Right lobe of liver (tissue), 6 donors: ENCODE data around the gene ELMO1. TPM values are rescaled to one million over a fixed set of nuclear protein-coding genes. Genes with fewer than 3 reads are reported as not detected.
A peak's percentile ranks its signal among the peaks of the same experiment; 100 is the strongest.

Experiments
- ATAC-seq, 4 donors: fragments of 200-7000 bp; cut with Tn5 transposase; one replicate each; pipeline ENCODE4 v1.9.1; 2020; ENCODE audit warnings: mild to moderate bottlenecking in 4 of 4, moderate library complexity in 4 of 4
- DNase-seq, 3 donors: peaks; one replicate each; pipeline ENCODE4 v3.0.0-alpha.2; 2020
- H3K27ac ChIP-seq, 3 donors: fragments of 200-600 bp; one replicate each; pipeline ENCODE4 v1.8.0; 2022
- H3K27me3 ChIP-seq, 2 donors: fragments of 200-600 bp; one replicate each; pipeline ENCODE4 v1.8.0; 2022
- H3K36me3 ChIP-seq, 4 donors: fragments of 200-600 bp; sonication (generic) in 1 of 4; one replicate each; pipeline versions ENCODE4 v1.5.1 to v1.8.0; 2017 to 2022; ENCODE audit warnings: control low read depth in 1 of 4
- H3K4me1 ChIP-seq, 4 donors: fragments of 200-600 bp; sonication (generic) in 1 of 4; one replicate each; pipeline versions ENCODE4 v1.5.1 to v1.8.0; 2017 to 2022; ENCODE audit warnings: control low read depth in 1 of 4
- H3K4me3 ChIP-seq, 3 donors: fragments of 200-600 bp; one replicate each; pipeline ENCODE4 v1.8.0; 2022
- H3K9me3 ChIP-seq, 4 donors: fragments of 200-600 bp; sonication (generic) in 1 of 4; one replicate each; pipeline versions ENCODE4 v1.5.1 to v1.8.0; 2017 to 2022; ENCODE audit warnings: control low read depth in 1 of 4
- POLR2A ChIP-seq: fragments of 450-650 bp; IDR thresholded peaks from one replicate; pipeline ENCODE4 v1.6.1; 2017; ENCODE audit warnings: antibody characterized with exemption, mild to moderate bottlenecking
- WGBS: methylation state at CpG from one replicate; pipeline ENCODE4 v1.1.6; 2018; ENCODE audit warnings: low coverage, low lambda C conversion rate; ENCODE audit not compliant: insufficient coverage; ENCODE audit errors: missing lambda C conversion rate; 5-methylcytosine and 5-hydroxymethylcytosine counted together
- intact Hi-C, 2 donors: fragments of 100-400 bp; cut with DNase I; formaldehyde crosslinking; loops; one replicate each; pipeline versions ENCODE4 v1.11.2 to v1.14.1; 2022
- total RNA-seq, 6 experiments: library from RNA; depleted of rRNA in 2 of 6; stranded (reverse); fragments of >200 nt in 2 of 6; fragmentation: NEBNext Ultra II Directional in 3 of 6; extraction: Animal tissue kit (Norgen Biotek cat#: 25700) in 3 of 6; gene quantifications; one replicate each; pipeline versions ENCODE4 v1.1.0 to v1.2.4, GENCODE V29; 2016 to 2023
- TF ChIP-seq, protein P1 (sequence below), 4 donors: fragments of 200-600 bp in 3 of 4; fragments of 450-650 bp in 1 of 4; IDR thresholded peaks; one replicate each; pipeline versions ENCODE4 v1.5.1 to v1.8.0; 2016 to 2022; ENCODE audit warnings: antibody characterized with exemption in 4 of 4, mild to moderate bottlenecking in 2 of 4
- donor health status: DM: no; HTN: yes; CAD: no.
- donor health status: DM: no; HTN: no; CAD: no.
- donor health status: DM: no; HTN: no; CAD: no.
- donor health status: DM: no; HTN: yes; CAD: no.
- donor health status: DM: no; HTN: yes; CAD: no.

Gene ELMO1
- total RNA-seq, 6 experiments from 2014 or later: 18.4 to 55.4 (median 25.1) TPM

DNA sequence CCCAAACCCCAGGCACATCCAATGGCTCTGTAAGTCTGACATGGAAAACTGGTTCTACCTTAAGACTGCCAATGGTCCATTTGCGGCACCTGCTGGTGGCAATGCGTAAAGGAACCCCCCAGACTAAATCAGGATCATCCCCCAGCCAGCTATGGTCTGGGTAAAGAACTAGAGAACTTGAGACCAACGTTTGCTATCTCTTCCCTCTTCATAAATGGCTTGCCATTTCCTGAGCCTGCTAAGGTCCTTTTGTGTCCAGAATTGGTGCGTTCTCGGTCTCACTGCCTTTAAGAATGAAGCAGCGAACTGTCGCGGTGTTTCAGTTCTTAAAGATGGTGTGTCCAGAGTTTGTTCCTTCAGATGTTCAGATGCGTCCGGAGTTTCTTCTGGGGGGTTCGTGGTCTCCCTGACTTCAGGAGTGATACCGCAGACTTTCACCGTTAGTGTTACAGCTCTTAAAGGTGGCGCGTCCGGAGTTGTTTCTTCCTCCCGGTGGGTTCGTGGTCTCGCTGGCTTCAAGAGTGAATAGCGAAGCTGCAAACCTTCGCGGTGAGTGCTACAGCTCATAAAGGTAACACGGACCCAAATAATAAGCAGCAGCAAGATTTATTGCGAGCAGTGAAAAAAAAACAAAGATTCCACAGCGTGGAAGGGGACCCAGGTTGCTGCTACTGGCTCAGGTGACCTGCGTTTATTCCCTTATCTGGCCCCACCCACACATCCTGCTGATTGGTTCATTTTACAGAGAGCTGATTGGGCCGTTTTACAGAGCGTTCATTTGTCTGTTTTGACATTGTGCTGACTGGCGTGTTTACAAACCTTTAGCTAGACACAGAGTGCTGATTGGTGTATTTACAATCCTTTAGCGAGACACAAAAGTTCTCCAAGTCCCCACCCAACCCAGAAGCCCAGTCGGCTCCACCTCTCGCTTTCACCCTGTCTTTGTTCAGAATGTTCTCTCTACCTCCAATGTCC is 95.4 kb downstream of the ELMO1 start:
- Histone ChIP-seq H3K36me3 (no peaks in the 10 kb centered on the region), H3K27ac (peak overlapping the region in 2 of 3 donors; percentile 38 to 56), H3K27me3 (no peaks in the 10 kb centered on the region), H3K4me1 (peaks cover 0 to 20% (median 7%) of the 10 kb centered on the region in 4 donors), H3K4me3 (no peak overlapping the region), H3K9me3 (no peaks in the 10 kb centered on the region)
- TF ChIP-seq, protein P1, sequence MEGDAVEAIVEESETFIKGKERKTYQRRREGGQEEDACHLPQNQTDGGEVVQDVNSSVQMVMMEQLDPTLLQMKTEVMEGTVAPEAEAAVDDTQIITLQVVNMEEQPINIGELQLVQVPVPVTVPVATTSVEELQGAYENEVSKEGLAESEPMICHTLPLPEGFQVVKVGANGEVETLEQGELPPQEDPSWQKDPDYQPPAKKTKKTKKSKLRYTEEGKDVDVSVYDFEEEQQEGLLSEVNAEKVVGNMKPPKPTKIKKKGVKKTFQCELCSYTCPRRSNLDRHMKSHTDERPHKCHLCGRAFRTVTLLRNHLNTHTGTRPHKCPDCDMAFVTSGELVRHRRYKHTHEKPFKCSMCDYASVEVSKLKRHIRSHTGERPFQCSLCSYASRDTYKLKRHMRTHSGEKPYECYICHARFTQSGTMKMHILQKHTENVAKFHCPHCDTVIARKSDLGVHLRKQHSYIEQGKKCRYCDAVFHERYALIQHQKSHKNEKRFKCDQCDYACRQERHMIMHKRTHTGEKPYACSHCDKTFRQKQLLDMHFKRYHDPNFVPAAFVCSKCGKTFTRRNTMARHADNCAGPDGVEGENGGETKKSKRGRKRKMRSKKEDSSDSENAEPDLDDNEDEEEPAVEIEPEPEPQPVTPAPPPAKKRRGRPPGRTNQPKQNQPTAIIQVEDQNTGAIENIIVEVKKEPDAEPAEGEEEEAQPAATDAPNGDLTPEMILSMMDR (IDR thresholded peaks at IDR 0.05): peak in 3 of 4 donors; percentile 11 to 22 (median 17)
- no peak for TF ChIP-seq POLR2A
- DNase-seq (no peak), ATAC-seq (no peak)
- 60% methylated on average over 29 of the region's 32 CpGs for WGBS
- intact Hi-C loops: no loop called here

DNA sequence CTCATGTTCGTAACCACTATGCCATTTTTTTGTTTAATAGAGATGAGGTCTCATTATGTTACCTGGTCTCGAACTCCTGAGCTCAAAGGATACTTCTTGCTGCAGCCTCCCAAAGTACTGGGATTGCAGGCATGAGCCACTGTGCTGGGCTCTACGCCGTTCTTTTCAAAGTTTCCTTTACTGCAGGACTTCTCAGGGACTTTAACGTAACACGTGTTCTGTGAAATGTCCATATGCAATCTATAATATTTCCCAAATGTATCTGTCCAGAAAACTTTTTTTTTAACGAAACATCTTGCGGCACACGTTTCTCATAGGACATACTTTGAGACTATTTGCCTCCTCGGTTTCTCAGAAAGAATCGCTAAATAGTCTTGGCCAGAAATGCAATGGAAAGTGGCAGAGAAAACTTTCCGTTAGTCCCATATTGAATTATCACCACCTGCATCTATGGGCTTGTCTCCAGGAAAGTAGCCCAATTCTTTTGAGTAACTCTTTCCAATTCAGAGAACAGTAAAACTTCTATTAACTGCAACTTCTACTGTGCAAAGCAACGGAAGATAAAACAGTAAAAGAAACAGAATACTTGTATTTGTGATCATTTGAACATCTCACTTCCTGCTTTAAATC is 96.3 kb downstream of the ELMO1 start:
- peaks cover 0 to 20% (median 7%) of the 10 kb centered on the region in 4 donors for H3K4me1 ChIP-seq
- no peaks in the 10 kb centered on the region for H3K9me3 ChIP-seq
- no peaks in the 10 kb centered on the region for H3K27me3 ChIP-seq
- no peak for DNase-seq
- TF ChIP-seq, protein P1 (IDR thresholded peaks at IDR 0.05): no peak
- no peak for TF ChIP-seq POLR2A
- ATAC-seq: no peak
- intact Hi-C loops: no loop called here
- no peaks in the 10 kb centered on the region for H3K36me3 ChIP-seq
- WGBS: 63% methylated on average over 13 of the region's 13 CpGs
- no peak overlapping the region for H3K27ac ChIP-seq
- H3K4me3 ChIP-seq: no peak overlapping the region

DNA sequence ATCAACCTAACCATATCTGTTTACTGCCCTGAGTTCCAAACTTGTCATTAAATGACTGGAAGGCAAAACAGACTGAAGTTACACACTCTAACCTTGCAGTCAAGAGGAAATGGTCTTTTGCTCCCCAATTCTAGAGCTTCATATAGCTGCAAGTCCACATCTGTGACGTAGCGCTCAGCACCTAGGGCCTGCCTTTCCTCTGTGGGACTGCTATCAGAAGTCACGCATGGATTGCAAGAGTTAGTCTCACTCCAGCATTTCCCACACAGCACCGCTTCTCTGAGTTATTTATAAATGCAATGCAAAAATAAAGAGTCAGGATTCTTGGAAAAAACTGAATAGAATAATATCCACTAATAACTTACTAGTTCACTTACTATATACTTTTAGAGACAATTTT is 96.9 kb downstream of the ELMO1 start:
- intact Hi-C loops: no loop called here
- H3K27ac ChIP-seq: no peak overlapping the region
- no peaks in the 10 kb centered on the region for H3K27me3 ChIP-seq
- H3K4me3 ChIP-seq: no peak overlapping the region
- H3K4me1 ChIP-seq: peaks cover 0 to 20% (median 7%) of the 10 kb centered on the region in 4 donors
- TF ChIP-seq POLR2A: no peak
- TF ChIP-seq, protein P1 (IDR thresholded peaks at IDR 0.05): no peak
- no peaks in the 10 kb centered on the region for H3K9me3 ChIP-seq
- DNase-seq (no peak), ATAC-seq (no peak)
- 95% methylated on average over 4 of the region's 4 CpGs for WGBS
- H3K36me3 ChIP-seq: no peaks in the 10 kb centered on the region

DNA sequence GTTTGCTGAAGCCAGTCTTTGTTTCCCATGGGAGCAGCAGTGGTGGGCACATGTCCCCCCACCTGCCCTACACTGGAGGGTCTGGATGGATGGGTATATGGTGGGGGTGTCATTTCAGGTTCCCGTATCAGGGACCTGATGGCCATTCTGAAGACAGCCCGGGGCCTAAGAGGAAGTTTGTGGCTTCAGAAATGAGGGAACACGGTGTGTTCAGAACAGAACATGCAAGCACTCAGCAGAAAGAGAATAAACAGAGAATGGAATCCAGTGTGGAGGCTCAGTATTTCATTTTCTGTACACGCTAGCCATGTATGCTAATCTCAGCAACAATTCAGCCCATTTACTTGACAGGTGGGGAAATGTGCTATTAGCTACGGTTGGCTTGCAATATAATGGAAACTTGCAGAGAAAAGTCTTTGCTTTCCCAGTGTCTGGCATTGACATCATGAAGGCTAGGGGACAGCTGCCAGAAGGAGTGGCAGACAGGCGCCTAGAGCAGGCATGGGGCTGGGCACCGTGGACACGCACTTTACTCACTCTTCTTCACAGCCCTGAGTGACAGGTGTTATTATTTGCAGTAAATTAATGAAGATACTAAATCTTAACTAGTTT is 98.6 kb downstream of the ELMO1 start:
- no peaks in the 10 kb centered on the region for H3K9me3 ChIP-seq
- 55% methylated on average over 5 of the region's 8 CpGs for WGBS
- H3K27ac ChIP-seq: no peak overlapping the region
- no peaks in the 10 kb centered on the region for H3K27me3 ChIP-seq
- DNase-seq (no peak), ATAC-seq (peak in 1 of 4 donors; percentile 33)
- intact Hi-C loops: no loop called here
- H3K36me3 ChIP-seq: no peaks in the 10 kb centered on the region
- no peak overlapping the region for H3K4me3 ChIP-seq
- H3K4me1 ChIP-seq: peaks cover 0 to 12% (median 5%) of the 10 kb centered on the region in 4 donors
- TF ChIP-seq, protein P1 (IDR thresholded peaks at IDR 0.05): no peak
- no peak for TF ChIP-seq POLR2A
